HepG2 (cell line): Measurements from ENCODE around the gene GPLD1. TPM values are rescaled to one million over a fixed set of nuclear protein-coding genes. Genes with fewer than 3 reads are reported as not detected.

ENCODE experiments used
- ERF ChIP-seq: IDR thresholded peaks from 2 replicates; pipeline ENCODE4 v1.6.1; 2018; ENCODE audit warnings: missing biosample characterization, missing genetic modification reagents
- KAT8 ChIP-seq: IDR thresholded peaks from 2 replicates; pipeline ENCODE4 v1.6.1; 2016; ENCODE audit warnings: missing genetic modification reagents, missing compliant biosample characterization
- MTA3 ChIP-seq: sonication (generic); formaldehyde crosslinking; IDR thresholded peaks from 2 replicates; pipeline ENCODE4 v1.4.0; 2020; ENCODE audit warnings: missing genetic modification reagents
- PPARG ChIP-seq: conservative IDR thresholded peaks from 2 replicates; pipeline ENCODE4 v1.6.1; 2016; ENCODE audit warnings: missing biosample characterization, missing genetic modification reagents
- SMYD3 ChIP-seq: sonication (generic); formaldehyde crosslinking; IDR thresholded peaks from 2 replicates; pipeline ENCODE4 v1.8.1; 2023; ENCODE audit warnings: mild to moderate bottlenecking, missing genetic modification reagents
- ZBTB7A ChIP-seq: sonication (generic); formaldehyde crosslinking; IDR thresholded peaks from 2 replicates; pipeline ENCODE4 v1.8.0; 2022; ENCODE audit warnings: mild to moderate bottlenecking, missing genetic modification reagents
- ZNF143 ChIP-seq: sonication (generic); formaldehyde crosslinking; IDR thresholded peaks from 2 replicates; pipeline ENCODE4 v1.4.0; 2020; ENCODE audit warnings: missing genetic modification reagents
- ZNF337 ChIP-seq: sonication (generic); formaldehyde crosslinking; IDR thresholded peaks from 2 replicates; pipeline ENCODE4 v1.5.1; 2020; ENCODE audit warnings: missing genetic modification reagents, low read depth, mild to moderate bottlenecking, borderline replicate concordance
- ZNF777 ChIP-seq: sonication (generic); formaldehyde crosslinking; IDR thresholded peaks from 2 replicates; pipeline ENCODE4 v1.4.0; 2020; ENCODE audit warnings: missing genetic modification reagents
- ZNF83 ChIP-seq: sonication (generic); formaldehyde crosslinking; IDR thresholded peaks from 2 replicates; pipeline ENCODE4 v1.4.0; 2020; ENCODE audit warnings: missing genetic modification reagents, mild to moderate bottlenecking, borderline replicate concordance
- ZNF841 ChIP-seq: sonication (generic); formaldehyde crosslinking; IDR thresholded peaks from 2 replicates; pipeline ENCODE4 v1.8.1; 2023; ENCODE audit warnings: missing genetic modification reagents, borderline replicate concordance
- polyA plus RNA-seq, 8 experiments: library from polyadenylated mRNA; depleted of rRNA in 3 of 8; stranded (reverse) in 7 of 8; unstranded in 1 of 8; fragments of >200 nt; fragmentation: Illumina TruSeq in 4 of 8; extraction: Trizol in 4 of 8; gene quantifications; 2 replicates each; pipeline versions ENCODE4 v1.2.1 to v1.2.3, GENCODE V29; 2011 to 2016; ENCODE audit warnings: low read depth in 4 of 8, missing spikeins in 1 of 8, mixed read lengths in 1 of 8; ENCODE audit not compliant: insufficient read depth in 1 of 8
- total RNA-seq, 5 experiments: library from RNA; depleted of rRNA; stranded (reverse); fragments of >200 nt; fragmentation: Illumina TruSeq; extraction: Trizol; gene quantifications; 2 replicates each; pipeline ENCODE4 v1.2.3, GENCODE V29; 2016; ENCODE audit warnings: low read depth in 1 of 5
- TF ChIP-seq, protein P1 (sequence below): sonication (generic); formaldehyde crosslinking; IDR thresholded peaks from 2 replicates; pipeline ENCODE4 v1.9.0; 2021; ENCODE audit warnings: missing genetic modification reagents, mild to moderate bottlenecking, borderline replicate concordance
- TF ChIP-seq, protein P2 (sequence below): sonication (generic); formaldehyde crosslinking; IDR thresholded peaks from 2 replicates; pipeline ENCODE4 v1.5.1; 2020; ENCODE audit warnings: mild to moderate bottlenecking, missing genetic modification reagents, moderate library complexity
- TF ChIP-seq, protein P3 (sequence below): fragments of 450-650 bp; IDR thresholded peaks from 2 replicates; pipeline ENCODE4 v1.6.1; 2016
- TF ChIP-seq, protein P4 (sequence below): sonication (generic); formaldehyde crosslinking; IDR thresholded peaks from 2 replicates; pipeline ENCODE4 v1.4.0; 2020; ENCODE audit warnings: missing genetic modification reagents; ENCODE audit errors: not compliant biosample characterization
- TF ChIP-seq, protein P5 (sequence below): sonication (generic); formaldehyde crosslinking; IDR thresholded peaks from 2 replicates; pipeline ENCODE4 v1.8.0; 2022; ENCODE audit warnings: mild to moderate bottlenecking, missing genetic modification reagents, moderate library complexity
- TF ChIP-seq, protein P6 (sequence below): fragments of 450-650 bp; IDR thresholded peaks from 2 replicates; pipeline ENCODE4 v1.6.1; 2017

The GPLD1 gene
- total and polyA plus RNA-seq, 2 of the 13 experiments (the other 11 are each of a cell fraction or from before 2014, with no cell fraction given), result 6.2 to 7.6 TPM

DNA sequence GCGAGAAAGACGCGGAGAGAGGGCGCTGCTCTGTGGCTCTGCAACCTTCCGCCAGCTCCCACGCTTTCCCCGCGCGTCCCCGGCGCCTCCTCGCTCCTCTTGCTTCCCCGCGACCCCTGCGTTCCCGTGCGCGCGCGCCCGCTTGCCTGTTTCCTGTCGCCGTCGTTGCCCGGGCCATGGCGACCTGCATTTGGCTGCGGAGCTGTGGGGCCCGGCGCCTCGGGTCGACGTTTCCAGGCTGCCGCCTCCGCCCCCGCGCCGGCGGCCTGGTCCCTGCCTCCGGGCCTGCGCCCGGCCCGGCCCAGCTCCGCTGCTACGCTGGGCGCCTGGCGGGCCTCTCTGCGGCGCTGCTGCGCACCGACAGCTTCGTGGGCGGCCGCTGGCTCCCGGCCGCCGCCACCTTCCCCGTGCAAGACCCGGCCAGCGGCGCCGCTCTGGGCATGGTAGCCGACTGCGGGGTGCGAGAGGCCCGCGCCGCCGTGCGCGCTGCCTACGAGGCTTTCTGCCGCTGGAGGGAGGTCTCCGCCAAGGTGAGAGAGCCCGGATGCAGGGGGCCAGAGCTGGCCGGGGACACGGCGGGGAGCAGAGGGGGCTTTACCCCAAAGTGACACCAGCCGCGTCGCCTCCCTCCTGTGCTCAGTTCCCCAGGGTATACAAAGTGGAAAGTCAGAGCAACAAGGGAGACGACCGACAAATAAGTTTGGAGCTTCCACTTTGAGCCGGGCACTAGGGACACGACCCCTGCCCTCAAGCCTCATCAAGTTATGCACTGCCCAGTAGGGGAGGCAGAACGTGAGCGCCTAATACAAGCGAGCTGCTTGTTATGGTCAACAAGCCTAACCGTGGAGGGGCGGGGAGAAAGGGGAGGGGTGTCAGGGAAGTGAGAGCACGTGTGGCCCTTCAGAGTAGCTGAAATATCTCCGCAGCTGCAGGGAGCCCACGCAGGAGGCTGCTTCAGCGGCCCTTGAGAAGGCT, 5.7 kb upstream of the GPLD1 start, which contains the start of gene ALDH5A1 (continued):
- TF ChIP-seq, protein P1, sequence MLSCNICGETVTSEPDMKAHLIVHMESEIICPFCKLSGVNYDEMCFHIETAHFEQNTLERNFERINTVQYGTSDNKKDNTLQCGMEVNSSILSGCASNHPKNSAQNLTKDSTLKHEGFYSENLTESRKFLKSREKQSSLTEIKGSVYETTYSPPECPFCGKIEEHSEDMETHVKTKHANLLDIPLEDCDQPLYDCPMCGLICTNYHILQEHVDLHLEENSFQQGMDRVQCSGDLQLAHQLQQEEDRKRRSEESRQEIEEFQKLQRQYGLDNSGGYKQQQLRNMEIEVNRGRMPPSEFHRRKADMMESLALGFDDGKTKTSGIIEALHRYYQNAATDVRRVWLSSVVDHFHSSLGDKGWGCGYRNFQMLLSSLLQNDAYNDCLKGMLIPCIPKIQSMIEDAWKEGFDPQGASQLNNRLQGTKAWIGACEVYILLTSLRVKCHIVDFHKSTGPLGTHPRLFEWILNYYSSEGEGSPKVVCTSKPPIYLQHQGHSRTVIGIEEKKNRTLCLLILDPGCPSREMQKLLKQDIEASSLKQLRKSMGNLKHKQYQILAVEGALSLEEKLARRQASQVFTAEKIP (CRISPR knock-in tag), result no peak
- no peak for TF ChIP-seq PPARG (CRISPR knock-in tag)
- no peak; the same call in 1 of the 2 replicates for TF ChIP-seq ZNF841 (CRISPR knock-in tag)
- TF ChIP-seq ERF (CRISPR knock-in tag), result peak; percentile 57; the same call in 1 of the 2 replicates
- TF ChIP-seq ZNF83 (CRISPR knock-in tag), result no peak
- no peak for TF ChIP-seq MTA3 (CRISPR knock-in tag)
- TF ChIP-seq, protein P2, sequence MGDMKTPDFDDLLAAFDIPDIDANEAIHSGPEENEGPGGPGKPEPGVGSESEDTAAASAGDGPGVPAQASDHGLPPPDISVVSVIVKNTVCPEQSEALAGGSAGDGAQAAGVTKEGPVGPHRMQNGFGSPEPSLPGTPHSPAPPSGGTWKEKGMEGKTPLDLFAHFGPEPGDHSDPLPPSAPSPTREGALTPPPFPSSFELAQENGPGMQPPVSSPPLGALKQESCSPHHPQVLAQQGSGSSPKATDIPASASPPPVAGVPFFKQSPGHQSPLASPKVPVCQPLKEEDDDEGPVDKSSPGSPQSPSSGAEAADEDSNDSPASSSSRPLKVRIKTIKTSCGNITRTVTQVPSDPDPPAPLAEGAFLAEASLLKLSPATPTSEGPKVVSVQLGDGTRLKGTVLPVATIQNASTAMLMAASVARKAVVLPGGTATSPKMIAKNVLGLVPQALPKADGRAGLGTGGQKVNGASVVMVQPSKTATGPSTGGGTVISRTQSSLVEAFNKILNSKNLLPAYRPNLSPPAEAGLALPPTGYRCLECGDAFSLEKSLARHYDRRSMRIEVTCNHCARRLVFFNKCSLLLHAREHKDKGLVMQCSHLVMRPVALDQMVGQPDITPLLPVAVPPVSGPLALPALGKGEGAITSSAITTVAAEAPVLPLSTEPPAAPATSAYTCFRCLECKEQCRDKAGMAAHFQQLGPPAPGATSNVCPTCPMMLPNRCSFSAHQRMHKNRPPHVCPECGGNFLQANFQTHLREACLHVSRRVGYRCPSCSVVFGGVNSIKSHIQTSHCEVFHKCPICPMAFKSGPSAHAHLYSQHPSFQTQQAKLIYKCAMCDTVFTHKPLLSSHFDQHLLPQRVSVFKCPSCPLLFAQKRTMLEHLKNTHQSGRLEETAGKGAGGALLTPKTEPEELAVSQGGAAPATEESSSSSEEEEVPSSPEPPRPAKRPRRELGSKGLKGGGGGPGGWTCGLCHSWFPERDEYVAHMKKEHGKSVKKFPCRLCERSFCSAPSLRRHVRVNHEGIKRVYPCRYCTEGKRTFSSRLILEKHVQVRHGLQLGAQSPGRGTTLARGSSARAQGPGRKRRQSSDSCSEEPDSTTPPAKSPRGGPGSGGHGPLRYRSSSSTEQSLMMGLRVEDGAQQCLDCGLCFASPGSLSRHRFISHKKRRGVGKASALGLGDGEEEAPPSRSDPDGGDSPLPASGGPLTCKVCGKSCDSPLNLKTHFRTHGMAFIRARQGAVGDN (CRISPR knock-in tag), result peak; percentile 92
- TF ChIP-seq SMYD3 (CRISPR knock-in tag), result no peak
- peak; percentile 86 for TF ChIP-seq ZNF777 (CRISPR knock-in tag)
- peak; percentile 15 for TF ChIP-seq ZNF143 (CRISPR knock-in tag)
- TF ChIP-seq, protein P3, sequence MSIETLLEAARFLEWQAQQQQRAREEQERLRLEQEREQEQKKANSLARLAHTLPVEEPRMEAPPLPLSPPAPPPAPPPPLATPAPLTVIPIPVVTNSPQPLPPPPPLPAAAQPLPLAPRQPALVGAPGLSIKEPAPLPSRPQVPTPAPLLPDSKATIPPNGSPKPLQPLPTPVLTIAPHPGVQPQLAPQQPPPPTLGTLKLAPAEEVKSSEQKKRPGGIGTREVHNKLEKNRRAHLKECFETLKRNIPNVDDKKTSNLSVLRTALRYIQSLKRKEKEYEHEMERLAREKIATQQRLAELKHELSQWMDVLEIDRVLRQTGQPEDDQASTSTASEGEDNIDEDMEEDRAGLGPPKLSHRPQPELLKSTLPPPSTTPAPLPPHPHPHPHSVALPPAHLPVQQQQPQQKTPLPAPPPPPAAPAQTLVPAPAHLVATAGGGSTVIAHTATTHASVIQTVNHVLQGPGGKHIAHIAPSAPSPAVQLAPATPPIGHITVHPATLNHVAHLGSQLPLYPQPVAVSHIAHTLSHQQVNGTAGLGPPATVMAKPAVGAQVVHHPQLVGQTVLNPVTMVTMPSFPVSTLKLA, result peak; percentile 69
- no peak for TF ChIP-seq ZNF337 (CRISPR knock-in tag)
- TF ChIP-seq, protein P4, sequence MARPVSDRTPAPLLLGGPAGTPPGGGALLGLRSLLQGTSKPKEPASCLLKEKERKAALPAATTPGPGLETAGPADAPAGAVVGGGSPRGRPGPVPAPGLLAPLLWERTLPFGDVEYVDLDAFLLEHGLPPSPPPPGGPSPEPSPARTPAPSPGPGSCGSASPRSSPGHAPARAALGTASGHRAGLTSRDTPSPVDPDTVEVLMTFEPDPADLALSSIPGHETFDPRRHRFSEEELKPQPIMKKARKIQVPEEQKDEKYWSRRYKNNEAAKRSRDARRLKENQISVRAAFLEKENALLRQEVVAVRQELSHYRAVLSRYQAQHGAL, result no peak
- TF ChIP-seq, protein P5, sequence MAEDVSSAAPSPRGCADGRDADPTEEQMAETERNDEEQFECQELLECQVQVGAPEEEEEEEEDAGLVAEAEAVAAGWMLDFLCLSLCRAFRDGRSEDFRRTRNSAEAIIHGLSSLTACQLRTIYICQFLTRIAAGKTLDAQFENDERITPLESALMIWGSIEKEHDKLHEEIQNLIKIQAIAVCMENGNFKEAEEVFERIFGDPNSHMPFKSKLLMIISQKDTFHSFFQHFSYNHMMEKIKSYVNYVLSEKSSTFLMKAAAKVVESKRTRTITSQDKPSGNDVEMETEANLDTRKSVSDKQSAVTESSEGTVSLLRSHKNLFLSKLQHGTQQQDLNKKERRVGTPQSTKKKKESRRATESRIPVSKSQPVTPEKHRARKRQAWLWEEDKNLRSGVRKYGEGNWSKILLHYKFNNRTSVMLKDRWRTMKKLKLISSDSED (CRISPR knock-in tag), result peak; percentile 64; the same call in 1 of the 2 replicates
- TF ChIP-seq KAT8 (CRISPR knock-in tag), result peak; percentile 18; the same call in 1 of the 2 replicates
- peak; percentile 14 for TF ChIP-seq ZBTB7A (CRISPR knock-in tag)
- TF ChIP-seq, protein P6, sequence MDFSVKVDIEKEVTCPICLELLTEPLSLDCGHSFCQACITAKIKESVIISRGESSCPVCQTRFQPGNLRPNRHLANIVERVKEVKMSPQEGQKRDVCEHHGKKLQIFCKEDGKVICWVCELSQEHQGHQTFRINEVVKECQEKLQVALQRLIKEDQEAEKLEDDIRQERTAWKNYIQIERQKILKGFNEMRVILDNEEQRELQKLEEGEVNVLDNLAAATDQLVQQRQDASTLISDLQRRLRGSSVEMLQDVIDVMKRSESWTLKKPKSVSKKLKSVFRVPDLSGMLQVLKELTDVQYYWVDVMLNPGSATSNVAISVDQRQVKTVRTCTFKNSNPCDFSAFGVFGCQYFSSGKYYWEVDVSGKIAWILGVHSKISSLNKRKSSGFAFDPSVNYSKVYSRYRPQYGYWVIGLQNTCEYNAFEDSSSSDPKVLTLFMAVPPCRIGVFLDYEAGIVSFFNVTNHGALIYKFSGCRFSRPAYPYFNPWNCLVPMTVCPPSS, result no peak
